Adrenal gland (tissue), 12 donors: ENCODE results near the gene DAB2. TPM values are rescaled to one million over a fixed set of nuclear protein-coding genes. Genes with fewer than 3 reads are reported as not detected.

Source experiments
- DNase-seq, 7 donors: peaks; one replicate each; pipeline ENCODE4 v3.0.0-alpha.2; 2019 to 2020
- H3K27ac ChIP-seq, 5 donors: fragments of 200-600 bp; sonication (generic) in 4 of 5; 1 replicate in 3 of 5; 2 replicates in 2 of 5; pipeline versions ENCODE4 v1.5.1 to v1.8.0; 2016 to 2020; ENCODE audit warnings: mild to moderate bottlenecking in 1 of 5
- H3K27me3 ChIP-seq: fragments of 200-600 bp; 2 replicates; pipeline ENCODE4 v1.8.0; 2021
- H3K36me3 ChIP-seq, 2 donors: fragments of 200-600 bp; replicated peaks in 1 of 2; 1 replicate in 1 of 2; 2 replicates in 1 of 2; pipeline versions ENCODE4 v1.5.1 to v1.8.0; 2018 to 2022
- H3K4me1 ChIP-seq, 2 donors: fragments of 200-600 bp; replicated peaks in 1 of 2; 1 replicate in 1 of 2; 2 replicates in 1 of 2; pipeline versions ENCODE4 v1.5.1 to v1.8.0; 2018 to 2021
- H3K4me3 ChIP-seq, 4 donors: fragments of 200-600 bp; sonication (generic) in 3 of 4; one replicate each; pipeline ENCODE4 v1.5.1; 2016 to 2018
- H3K9me3 ChIP-seq, 3 donors: fragments of 200-600 bp; sonication (generic) in 1 of 3; replicated peaks in 1 of 3; 1 replicate in 2 of 3; 2 replicates in 1 of 3; pipeline versions ENCODE4 v1.5.1 to v1.8.0; 2016 to 2021
- CTCF ChIP-seq, 6 experiments: fragments of 450-650 bp in 4 of 6; fragments of 200-600 bp in 2 of 6; sonication (generic) in 1 of 6; IDR thresholded peaks; 1 replicate in 5 of 6; 2 replicates in 1 of 6; pipeline versions ENCODE4 v1.5.1 to v1.8.0; 2016 to 2021; ENCODE audit warnings: antibody characterized with exemption in 6 of 6, mild to moderate bottlenecking in 2 of 6, moderate library complexity in 1 of 6
- POLR2A ChIP-seq, 2 donors: fragments of 450-650 bp; IDR thresholded peaks; one replicate each; pipeline ENCODE4 v1.6.1; 2017; ENCODE audit warnings: antibody characterized with exemption in 2 of 2, mild to moderate bottlenecking in 2 of 2, moderate library complexity in 1 of 2
- WGBS, 4 donors: extraction: QIAGEN DNeasy Blood & Tissue Kit in 2 of 4; methylation state at CpG; one replicate each; pipeline versions ENCODE4 v1.1.5 to v1.1.7; 2013 to 2017; 5-methylcytosine and 5-hydroxymethylcytosine counted together
- intact Hi-C, 2 donors: fragments of 100-400 bp; cut with DNase I; formaldehyde crosslinking; loops; one replicate each; pipeline versions ENCODE4 v1.14.1 to v1.15.0; 2022 to 2023
- polyA plus RNA-seq, 3 donors: library from polyadenylated mRNA; stranded (reverse); fragments of 200-250 nt in 2 of 3; fragments of 350-450 nt in 1 of 3; fragmentation: Illumina TruSeq in 1 of 3; extraction: RNeasy Lipid Tissue Mini Kit (QIAGEN cat#74804) in 1 of 3; gene quantifications; one replicate each; pipeline ENCODE4 v1.2.3, GENCODE V29; 2013 to 2014
- total RNA-seq, 9 donors: library from RNA; depleted of rRNA in 4 of 9; stranded (reverse); fragments of >200 nt in 4 of 9; fragments of 120-200 nt in 1 of 9; fragmentation: NEBNext Ultra II Directional in 1 of 9; extraction: Animal tissue kit (Norgen Biotek cat#: 25700) in 1 of 9; gene quantifications; one replicate each; pipeline versions ENCODE4 v1.1.0 to v1.2.4, GENCODE V29; 2013 to 2023
- donor health status: healthy with polysubstance abuse.
- donor health status: Bipolar disorder and iron deficiency.
- donor health status: DM: yes; HTN: yes; CAD: no.
- donor health status: DM: no; HTN: no; CAD: no.
- donor health status: DM: no; HTN: no; CAD: no.
- donor health status: DM: yes; HTN: yes; CAD: no.

Gene DAB2
- total and polyA plus RNA-seq, 12 donors, result 96.1 to 418 (median 190) TPM

GRCh38 chr5:39433848-39434247 lies 9.1 kb upstream of the DAB2 start:
- Histone ChIP-seq H3K4me1 (no peaks in the 10 kb centered on the region), H3K27ac (no peak overlapping the region), H3K36me3 (no peaks in the 10 kb centered on the region), H3K27me3 (no peaks in the 10 kb centered on the region), H3K9me3 (no peaks in the 10 kb centered on the region), H3K4me3 (no peak overlapping the region)
- TF ChIP-seq POLR2A (IDR thresholded peaks at IDR 0.05) (no peak), CTCF (IDR thresholded peaks at IDR 0.05) (no peak)
- WGBS, 4 donors, result 46 to 67% (median 66%) methylated on average over 4 of the region's 4 CpGs
- intact Hi-C loops, result no loop called here
- no peak for DNase-seq

GRCh38 chr5:39432696-39433530 lies 8.1 kb upstream of the DAB2 start:
- intact Hi-C loops, result no loop called here
- Histone ChIP-seq H3K4me1 (peaks cover 0 to 1% of the 10 kb centered on the region in 2 donors), H3K27me3 (no peaks in the 10 kb centered on the region), H3K36me3 (no peaks in the 10 kb centered on the region), H3K27ac (no peak overlapping the region), H3K4me3 (no peak overlapping the region), H3K9me3 (no peaks in the 10 kb centered on the region)
- DNase-seq, result no peak
- TF ChIP-seq POLR2A (IDR thresholded peaks at IDR 0.05) (no peak), CTCF (IDR thresholded peaks at IDR 0.05) (no peak)
- WGBS, 4 donors, result 83 to 88% (median 83%) methylated on average over 12 of the region's 12 CpGs

- intact Hi-C loops, result no loop called here
- 58 to 83% (median 81%) methylated on average over 2 of the region's 2 CpGs for WGBS, 4 donors
Observed at GRCh38 chr5:39430461-39430860, 5.7 kb upstream of the DAB2 start.

GRCh38 chr5:39428640-39429039 lies 3.9 kb upstream of the DAB2 start:
- intact Hi-C loops, result no loop called here
- peaks cover 17 to 28% of the 10 kb centered on the region in 2 donors for H3K4me1 ChIP-seq
- no peak overlapping the region for H3K27ac ChIP-seq
- no peaks in the 10 kb centered on the region for H3K27me3 ChIP-seq
- no peak overlapping the region for H3K4me3 ChIP-seq
- no peak for TF ChIP-seq POLR2A (IDR thresholded peaks at IDR 0.05)
- TF ChIP-seq CTCF (IDR thresholded peaks at IDR 0.05), result no peak
- H3K9me3 ChIP-seq, result no peaks in the 10 kb centered on the region
- WGBS, 4 donors, result 80 to 100% (median 91%) methylated on average over 4 of the region's 4 CpGs
- H3K36me3 ChIP-seq, result no peaks in the 10 kb centered on the region
- no peak for DNase-seq

More at GRCh38 chr5:39430461-39430860, 5.7 kb upstream of the DAB2 start:
- H3K9me3 ChIP-seq, result no peaks in the 10 kb centered on the region
- H3K36me3 ChIP-seq, result no peaks in the 10 kb centered on the region
- no peak overlapping the region for H3K27ac ChIP-seq
- no peak overlapping the region for H3K4me3 ChIP-seq
- DNase-seq, result no peak
- no peaks in the 10 kb centered on the region for H3K27me3 ChIP-seq
- TF ChIP-seq CTCF (IDR thresholded peaks at IDR 0.05), result no peak
- TF ChIP-seq POLR2A (IDR thresholded peaks at IDR 0.05), result no peak
- peaks cover 16 to 26% of the 10 kb centered on the region in 2 donors for H3K4me1 ChIP-seq
